SJSA1 (cell line): ENCODE data around the gene GNA15. TPM values are rescaled to one million over a fixed set of nuclear protein-coding genes. Genes with fewer than 3 reads are reported as not detected.
"Not testable (repeated sequence)": the region's sequence is repeated elsewhere in the genome, so short reads cannot be mapped to it uniquely, and the experiment has no call there.

Experiments used
- DNase-seq, 2 experiments: peaks; one replicate each; pipeline ENCODE4 v3.0.0-alpha.2; 2015 to 2020; ENCODE audit warnings: low spot score in 2 of 2, low read depth in 1 of 2
- H3K27ac ChIP-seq: fragments of 250-450 bp; sonication (Bioruptor Pico); 2 replicates; pipeline ENCODE4 v1.5.1; 2020; ENCODE audit warnings: mild to moderate bottlenecking, moderate library complexity
- H3K27me3 ChIP-seq: fragments of 250-450 bp; sonication (Bioruptor Pico); replicated peaks from 2 replicates; pipeline ENCODE4 v1.5.1; 2020; ENCODE audit warnings: mild to moderate bottlenecking, moderate library complexity
- H3K36me3 ChIP-seq: fragments of 250-450 bp; sonication (Bioruptor Pico); 2 replicates; pipeline ENCODE4 v1.5.1; 2020; ENCODE audit warnings: mild to moderate bottlenecking
- H3K4me1 ChIP-seq: fragments of 250-450 bp; sonication (Bioruptor Pico); replicated peaks from 2 replicates; pipeline ENCODE4 v1.6.1; 2021; ENCODE audit warnings: mild to moderate bottlenecking
- H3K4me3 ChIP-seq: fragments of 250-450 bp; sonication (Bioruptor Pico); 2 replicates; pipeline ENCODE4 v1.5.1; 2020; ENCODE audit warnings: mild to moderate bottlenecking
- H3K9me3 ChIP-seq: fragments of 250-450 bp; sonication (Bioruptor Pico); replicated peaks from 2 replicates; pipeline ENCODE4 v1.5.1; 2020; ENCODE audit warnings: mild to moderate bottlenecking
- total RNA-seq: library from RNA; depleted of rRNA; stranded (reverse); fragments of >200 nt; shearing (Covaris generic); gene quantifications from 2 replicates; pipeline ENCODE4 v1.2.3, GENCODE V29; 2014

GNA15 gene
- total RNA-seq, 1 experiment from 2014 or later = 0.05 TPM

- no peak for DNase-seq
- Histone ChIP-seq H3K4me3 (no peak overlapping the region), H3K36me3 (peaks cover 93% of the 10 kb centered on the region), H3K27me3 (no peaks in the 10 kb centered on the region), H3K27ac (no peak overlapping the region), H3K4me1 (peaks cover 32% of the 10 kb centered on the region), H3K9me3 (no peaks in the 10 kb centered on the region)
Observed at GRCh38 chr19:3196064-3196932, 60.5 kb downstream of the GNA15 start.

GRCh38 chr19:3196933-3197205 lies 61.0 kb downstream of the GNA15 start:
- H3K9me3 ChIP-seq = no peaks in the 10 kb centered on the region
- H3K36me3 ChIP-seq = peaks cover 92% of the 10 kb centered on the region
- peaks cover 27% of the 10 kb centered on the region for H3K4me1 ChIP-seq
- H3K27me3 ChIP-seq = no peaks in the 10 kb centered on the region
- no peak overlapping the region for H3K27ac ChIP-seq
- no peak for DNase-seq
- H3K4me3 ChIP-seq = no peak overlapping the region

DNA sequence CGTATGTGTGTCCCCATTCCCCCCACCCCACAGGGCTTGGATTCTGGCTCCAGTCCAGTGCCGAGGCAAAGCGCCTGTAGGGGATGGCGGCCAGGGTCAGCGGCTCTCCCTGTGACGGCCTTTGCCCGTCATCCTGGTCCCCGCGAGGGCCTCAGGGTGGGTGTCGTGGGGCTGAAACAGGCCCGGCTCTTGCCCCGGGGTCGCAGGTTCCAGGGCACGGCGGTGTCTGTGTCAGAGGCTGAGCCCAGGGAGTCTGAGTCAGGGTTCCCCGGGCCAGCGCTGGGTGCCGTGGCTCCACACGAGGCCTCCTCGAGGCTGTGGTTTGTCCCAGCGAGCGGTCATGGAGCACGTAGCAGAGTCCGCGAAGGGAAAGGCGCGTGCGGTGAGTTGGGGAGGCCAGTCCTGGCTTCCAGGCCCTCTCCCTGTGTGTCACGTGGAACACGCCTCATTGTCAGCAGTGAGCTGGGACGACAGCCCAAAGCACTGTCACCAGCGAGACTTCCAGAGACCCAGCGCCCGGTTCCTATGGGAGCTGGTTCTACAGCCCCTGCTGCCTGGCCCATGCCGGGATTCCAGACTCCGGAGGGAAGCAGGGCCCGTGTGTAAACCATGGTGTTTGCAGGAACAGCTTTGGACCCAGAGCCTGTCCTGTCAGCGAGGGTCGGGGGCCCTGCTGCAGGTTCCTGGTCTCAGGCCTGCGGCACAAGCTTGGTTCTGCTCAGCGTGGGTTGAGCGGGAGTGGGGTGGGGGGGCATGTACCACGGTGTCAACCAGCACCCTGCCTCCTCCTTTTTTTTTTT lies 63.3 kb downstream of the GNA15 start:
- peaks cover 94% of the 10 kb centered on the region for H3K36me3 ChIP-seq
- peaks cover 19% of the 10 kb centered on the region for H3K4me1 ChIP-seq
- no peak overlapping the region for H3K4me3 ChIP-seq
- no peak overlapping the region for H3K27ac ChIP-seq
- DNase-seq = no peak
- H3K9me3 ChIP-seq = no peaks in the 10 kb centered on the region
- H3K27me3 ChIP-seq = no peaks in the 10 kb centered on the region

- Histone ChIP-seq H3K9me3 (no peaks in the 10 kb centered on the region), H3K36me3 (peaks cover 89% of the 10 kb centered on the region), H3K27ac (no peak overlapping the region), H3K4me3 (no peak overlapping the region), H3K27me3 (no peaks in the 10 kb centered on the region), H3K4me1 (peaks cover 16% of the 10 kb centered on the region)
- no peak for DNase-seq
Observed at GRCh38 chr19:3201072-3201700, 65.4 kb downstream of the GNA15 start.

DNA sequence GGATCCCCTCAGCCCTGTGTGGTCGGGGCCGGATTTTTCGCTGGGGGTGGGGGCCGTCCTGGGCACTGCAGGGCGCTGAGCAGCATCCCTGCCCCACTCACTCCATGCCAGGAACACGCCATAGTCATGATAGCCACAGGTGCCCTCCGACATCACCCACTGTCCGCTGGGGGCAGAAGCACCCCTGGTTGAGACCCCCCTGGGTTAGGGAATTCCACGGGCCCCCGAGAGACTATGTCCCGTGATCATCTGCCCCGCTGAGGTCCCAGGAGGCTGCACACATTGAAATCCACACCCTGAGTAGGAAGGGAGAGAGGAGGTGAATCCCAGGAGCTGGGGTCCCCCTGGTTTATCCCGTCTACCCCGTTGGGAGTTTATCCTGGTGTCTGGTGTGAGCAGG lies 66.1 kb downstream of the GNA15 start:
- H3K27me3 ChIP-seq = no peaks in the 10 kb centered on the region
- no peaks in the 10 kb centered on the region for H3K9me3 ChIP-seq
- DNase-seq = no peak
- H3K4me1 ChIP-seq = peaks cover 9% of the 10 kb centered on the region
- H3K36me3 ChIP-seq = peaks cover 89% of the 10 kb centered on the region
- H3K4me3 ChIP-seq = no peak overlapping the region
- no peak overlapping the region for H3K27ac ChIP-seq

DNA sequence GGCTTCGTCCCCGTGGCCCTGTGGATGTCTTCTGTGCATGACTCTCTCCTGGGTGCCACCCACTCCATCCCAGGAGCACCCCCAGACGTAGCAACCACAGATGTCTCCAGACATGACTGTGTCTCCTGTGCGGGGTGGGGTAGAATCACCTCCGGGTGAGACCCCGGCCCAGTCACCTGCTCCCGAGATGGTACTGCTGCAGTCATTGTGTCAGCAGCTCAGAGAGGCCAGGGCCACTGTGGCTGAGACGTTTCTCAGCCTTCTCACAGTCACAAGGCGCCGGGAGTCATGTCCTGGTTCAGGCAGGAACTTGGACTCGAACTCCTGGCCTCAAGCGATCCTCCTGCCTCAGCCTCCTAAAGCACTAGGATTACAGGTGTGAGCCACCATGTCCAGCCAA lies 66.5 kb downstream of the GNA15 start:
- Histone ChIP-seq H3K27me3 (no peaks in the 10 kb centered on the region), H3K9me3 (no peaks in the 10 kb centered on the region), H3K4me1 (peaks cover 5% of the 10 kb centered on the region), H3K27ac (no peak overlapping the region), H3K36me3 (peaks cover 89% of the 10 kb centered on the region), H3K4me3 (no peak overlapping the region)
- no peak for DNase-seq

- H3K36me3 ChIP-seq = peaks cover 89% of the 10 kb centered on the region
- not testable (repeated sequence) for H3K27ac ChIP-seq, DNase-seq, H3K9me3 ChIP-seq, H3K27me3 ChIP-seq, H3K4me1 ChIP-seq, H3K4me3 ChIP-seq
Observed at GRCh38 chr19:3202895-3203294, 67.1 kb downstream of the GNA15 start.

DNA sequence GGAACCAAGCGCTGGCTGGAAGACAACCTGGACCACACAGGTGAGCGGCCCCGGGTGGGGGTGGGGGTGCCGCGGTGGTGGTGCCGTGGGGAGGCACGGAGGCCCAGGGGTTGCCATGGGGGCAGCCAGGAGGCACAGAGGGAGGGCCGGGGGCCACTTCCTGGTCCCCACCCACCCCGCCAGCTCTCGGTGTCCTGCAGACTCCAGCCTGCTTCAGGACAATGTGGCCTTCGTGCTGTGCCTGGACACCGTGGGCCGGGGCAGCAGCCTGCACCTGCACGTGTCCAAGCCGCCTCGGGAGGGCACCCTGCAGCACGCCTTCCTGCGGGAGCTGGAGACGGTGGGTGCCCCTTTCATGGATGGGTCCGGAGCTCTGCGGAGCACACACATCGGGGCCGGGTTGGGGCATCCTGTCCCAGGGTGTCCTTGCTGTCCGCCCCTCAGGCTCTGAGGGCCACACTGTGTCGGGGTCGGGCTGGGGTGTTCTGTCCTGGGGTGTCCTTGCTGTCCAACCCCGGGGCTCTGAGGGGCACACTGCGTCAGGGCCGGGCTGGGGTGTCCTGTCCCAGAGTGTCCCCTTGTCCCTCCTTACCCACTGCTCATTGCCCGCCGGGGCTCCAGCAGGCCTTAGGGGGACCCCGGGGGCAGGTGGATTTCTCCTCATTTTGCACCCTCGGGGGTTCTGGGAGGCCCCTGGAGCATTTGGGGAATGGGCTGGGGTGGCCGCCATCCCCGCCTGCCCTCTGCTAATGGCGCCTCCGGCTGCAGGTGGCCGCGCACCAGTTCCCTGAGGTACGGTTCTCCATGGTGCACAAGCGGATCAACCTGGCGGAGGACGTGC lies 68.2 kb downstream of the GNA15 start:
- Histone ChIP-seq H3K27me3 (no peaks in the 10 kb centered on the region), H3K4me1 (no peaks in the 10 kb centered on the region), H3K4me3 (no peak overlapping the region), H3K27ac (no peak overlapping the region), H3K9me3 (no peaks in the 10 kb centered on the region), H3K36me3 (peaks cover 89% of the 10 kb centered on the region)
- no peak for DNase-seq

DNA sequence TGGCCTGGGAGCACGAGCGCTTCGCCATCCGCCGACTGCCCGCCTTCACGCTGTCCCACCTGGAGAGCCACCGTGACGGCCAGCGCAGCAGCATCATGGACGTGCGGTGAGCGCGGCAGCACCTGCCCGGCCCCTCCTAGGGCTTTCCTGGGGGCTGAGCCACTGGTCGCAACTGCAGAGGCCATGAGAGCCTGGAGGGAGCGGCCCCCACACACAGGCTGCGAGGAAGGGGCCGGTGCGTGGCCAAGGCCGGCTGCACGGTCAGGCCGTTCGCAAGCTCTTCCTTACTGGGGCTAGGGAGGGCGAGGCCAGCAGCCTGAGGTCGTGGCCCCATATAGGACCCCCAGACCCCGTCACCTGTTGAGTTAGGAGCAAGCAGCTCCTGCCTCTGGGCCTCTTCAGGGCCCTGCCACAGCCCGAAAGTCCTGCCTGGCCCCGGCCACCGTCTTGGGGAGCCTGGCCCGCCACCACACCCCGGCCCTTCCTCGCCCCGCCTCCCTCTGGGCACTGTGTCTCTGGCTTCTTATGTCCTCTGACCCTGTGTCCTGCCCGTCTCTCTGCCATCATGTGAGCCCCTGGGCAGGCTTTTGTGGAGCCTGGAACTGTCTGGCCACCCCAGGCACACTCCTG lies 68.9 kb downstream of the GNA15 start:
- Histone ChIP-seq H3K36me3 (peaks cover 90% of the 10 kb centered on the region), H3K4me1 (no peaks in the 10 kb centered on the region), H3K27ac (no peak overlapping the region), H3K4me3 (no peak overlapping the region), H3K9me3 (no peaks in the 10 kb centered on the region), H3K27me3 (no peaks in the 10 kb centered on the region)
- no peak for DNase-seq

DNA sequence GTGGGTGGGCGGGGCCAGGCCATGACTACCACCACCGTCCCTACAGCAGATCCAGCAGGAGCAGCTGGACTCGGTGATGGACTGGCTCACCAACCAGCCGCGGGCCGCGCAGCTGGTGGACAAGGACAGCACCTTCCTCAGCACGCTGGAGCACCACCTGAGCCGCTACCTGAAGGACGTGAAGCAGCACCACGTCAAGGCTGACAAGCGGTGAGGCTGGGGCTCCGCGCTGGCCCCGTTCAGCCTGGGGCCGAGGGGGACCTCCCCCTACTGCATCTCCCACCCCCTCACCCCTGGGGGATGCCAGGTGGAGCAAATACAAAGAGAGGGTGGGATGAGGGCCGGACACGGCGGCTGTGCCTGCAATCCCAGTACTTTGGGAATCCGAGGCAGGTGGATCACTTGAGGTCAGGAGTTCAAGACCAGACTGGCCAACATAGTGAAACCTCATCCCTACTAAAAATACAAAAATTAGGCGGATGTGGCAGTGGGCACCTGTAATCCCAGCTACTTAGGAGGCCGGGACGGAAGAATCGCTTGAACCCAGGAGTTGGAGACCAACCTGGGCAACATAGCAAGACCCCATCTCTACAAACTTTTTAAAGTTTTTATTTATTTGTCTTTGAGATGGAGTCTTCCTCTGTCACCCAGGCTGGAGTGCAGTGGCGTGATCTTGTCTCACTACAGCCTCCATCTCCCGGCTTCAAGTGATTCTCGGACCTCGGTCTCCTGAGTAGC lies 70.6 kb downstream of the GNA15 start:
- Histone ChIP-seq H3K27me3 (no peaks in the 10 kb centered on the region), H3K9me3 (no peaks in the 10 kb centered on the region), H3K4me1 (no peaks in the 10 kb centered on the region), H3K27ac (no peak overlapping the region), H3K36me3 (peaks cover 79% of the 10 kb centered on the region), H3K4me3 (no peak overlapping the region)
- no peak for DNase-seq

DNA sequence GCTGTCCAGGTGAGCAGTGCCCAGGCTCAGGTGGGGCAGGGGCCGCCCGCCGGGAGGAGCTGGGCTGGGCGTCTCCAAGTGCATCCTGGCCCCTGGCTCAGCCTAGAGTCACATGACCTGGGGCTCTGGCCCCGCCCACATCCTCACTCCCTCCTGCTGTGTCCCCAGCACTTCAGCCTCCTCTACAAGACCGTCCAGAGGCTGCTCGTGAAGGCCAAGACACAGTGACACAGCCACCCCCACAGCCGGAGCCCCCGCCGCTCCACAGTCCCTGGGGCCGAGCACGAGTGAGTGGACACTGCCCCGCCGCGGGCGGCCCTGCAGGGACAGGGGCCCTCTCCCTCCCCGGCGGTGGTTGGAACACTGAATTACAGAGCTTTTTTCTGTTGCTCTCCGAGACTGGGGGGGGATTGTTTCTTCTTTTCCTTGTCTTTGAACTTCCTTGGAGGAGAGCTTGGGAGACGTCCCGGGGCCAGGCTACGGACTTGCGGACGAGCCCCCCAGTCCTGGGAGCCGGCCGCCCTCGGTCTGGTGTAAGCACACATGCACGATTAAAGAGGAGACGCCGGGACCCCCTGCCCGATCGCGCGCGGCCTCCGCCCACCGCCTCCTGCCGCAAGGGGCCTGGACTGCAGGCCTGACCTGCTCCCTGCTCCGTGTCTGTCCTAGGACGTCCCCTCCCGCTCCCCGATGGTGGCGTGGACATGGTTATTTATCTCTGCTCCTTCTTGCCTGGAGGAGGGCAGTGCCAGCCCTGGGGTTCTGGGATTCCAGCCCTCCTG lies 71.8 kb downstream of the GNA15 start:
- DNase-seq = no peak
- Histone ChIP-seq H3K27me3 (no peaks in the 10 kb centered on the region), H3K36me3 (peaks cover 68% of the 10 kb centered on the region), H3K27ac (no peak overlapping the region), H3K4me1 (no peaks in the 10 kb centered on the region), H3K4me3 (no peak overlapping the region), H3K9me3 (no peaks in the 10 kb centered on the region)
